ENCODE results near the gene EPS8. TPM values are rescaled to one million over a fixed set of nuclear protein-coding genes. Genes with fewer than 3 reads are reported as not detected.
"Not testable (repeated sequence)": the region's sequence is repeated elsewhere in the genome, so short reads cannot be mapped to it uniquely, and the experiment has no call there.

The EPS8 gene
- polyA plus RNA-seq, 1 donor from 2014 or later: 1.6 TPM

- Mint-ChIP-seq H3K27ac (no peak overlapping the region), H3K9me3 (no peaks in the 10 kb centered on the region), H3K36me3 (no peaks in the 10 kb centered on the region), H3K4me1 (no peaks in the 10 kb centered on the region), H3K4me3 (no peak overlapping the region), H3K27me3 (peaks cover 18% of the 10 kb centered on the region)
These were observed 6.5 kb downstream of the EPS8 start for GRCh38 chr12:15782667-15783066.

- no peaks in the 10 kb centered on the region for H3K4me1 Mint-ChIP-seq
- H3K36me3 Mint-ChIP-seq: peaks cover 2% of the 10 kb centered on the region
- H3K9me3 Mint-ChIP-seq: no peaks in the 10 kb centered on the region
- no peak overlapping the region for H3K27ac Mint-ChIP-seq
- no peak overlapping the region for H3K4me3 Mint-ChIP-seq
- peaks cover 14% of the 10 kb centered on the region for H3K27me3 Mint-ChIP-seq
These were observed 9.3 kb downstream of the EPS8 start for GRCh38 chr12:15779925-15780324.

GRCh38 chr12:15778126-15778525, 11.1 kb downstream of the EPS8 start:
- H3K4me1 Mint-ChIP-seq: no peaks in the 10 kb centered on the region
- H3K9me3 Mint-ChIP-seq: no peaks in the 10 kb centered on the region
- H3K27me3 Mint-ChIP-seq: peaks cover 6% of the 10 kb centered on the region
- H3K27ac Mint-ChIP-seq: no peak overlapping the region
- H3K4me3 Mint-ChIP-seq: no peak overlapping the region
- H3K36me3 Mint-ChIP-seq: peaks cover 2% of the 10 kb centered on the region

- H3K36me3 Mint-ChIP-seq: peaks cover 2% of the 10 kb centered on the region
- H3K27me3 Mint-ChIP-seq: peaks cover 6% of the 10 kb centered on the region
- H3K27ac Mint-ChIP-seq: no peak overlapping the region
- no peaks in the 10 kb centered on the region for H3K4me1 Mint-ChIP-seq
- H3K4me3 Mint-ChIP-seq: no peak overlapping the region
- H3K9me3 Mint-ChIP-seq: no peaks in the 10 kb centered on the region
These were observed 11.7 kb downstream of the EPS8 start for GRCh38 chr12:15777355-15778012.

GRCh38 chr12:15776532-15776931, 12.7 kb downstream of the EPS8 start:
- no peaks in the 10 kb centered on the region for H3K9me3 Mint-ChIP-seq
- H3K4me3 Mint-ChIP-seq: no peak overlapping the region
- H3K27ac Mint-ChIP-seq: no peak overlapping the region
- H3K36me3 Mint-ChIP-seq: peaks cover 2% of the 10 kb centered on the region
- H3K4me1 Mint-ChIP-seq: no peaks in the 10 kb centered on the region
- H3K27me3 Mint-ChIP-seq: peaks cover 4% of the 10 kb centered on the region

GRCh38 chr12:15774819-15775218, 14.4 kb downstream of the EPS8 start:
- no peak overlapping the region for H3K27ac Mint-ChIP-seq
- H3K36me3 Mint-ChIP-seq: peaks cover 2% of the 10 kb centered on the region
- peaks cover 2% of the 10 kb centered on the region for H3K27me3 Mint-ChIP-seq
- H3K4me3 Mint-ChIP-seq: no peak overlapping the region
- H3K9me3 Mint-ChIP-seq: no peaks in the 10 kb centered on the region
- no peaks in the 10 kb centered on the region for H3K4me1 Mint-ChIP-seq

- peaks cover 2% of the 10 kb centered on the region for H3K36me3 Mint-ChIP-seq
- H3K27me3 Mint-ChIP-seq: peaks cover 2% of the 10 kb centered on the region
- H3K4me3 Mint-ChIP-seq: no peak overlapping the region
- no peak overlapping the region for H3K27ac Mint-ChIP-seq
- H3K4me1 Mint-ChIP-seq: no peaks in the 10 kb centered on the region
- H3K9me3 Mint-ChIP-seq: no peaks in the 10 kb centered on the region
These were observed 16.7 kb downstream of the EPS8 start for GRCh38 chr12:15772405-15773018.

- no peak overlapping the region for H3K27ac Mint-ChIP-seq
- no peaks in the 10 kb centered on the region for H3K4me1 Mint-ChIP-seq
- H3K9me3 Mint-ChIP-seq: no peaks in the 10 kb centered on the region
- no peaks in the 10 kb centered on the region for H3K36me3 Mint-ChIP-seq
- no peaks in the 10 kb centered on the region for H3K27me3 Mint-ChIP-seq
- H3K4me3 Mint-ChIP-seq: no peak overlapping the region
These were observed 18.6 kb downstream of the EPS8 start for GRCh38 chr12:15770581-15770980.

- Mint-ChIP-seq H3K4me1 (no peaks in the 10 kb centered on the region), H3K9me3 (no peaks in the 10 kb centered on the region), H3K27me3 (no peaks in the 10 kb centered on the region), H3K4me3 (no peak overlapping the region), H3K36me3 (no peaks in the 10 kb centered on the region), H3K27ac (no peak overlapping the region)
These were observed 19.2 kb downstream of the EPS8 start for GRCh38 chr12:15770021-15770420.

GRCh38 chr12:15769586-15769985, 19.6 kb downstream of the EPS8 start:
- Mint-ChIP-seq H3K4me3 (no peak overlapping the region), H3K36me3 (no peaks in the 10 kb centered on the region)

GRCh38 chr12:15767301-15767700, 21.9 kb downstream of the EPS8 start:
- Mint-ChIP-seq H3K36me3 (no peaks in the 10 kb centered on the region), H3K9me3 (no peaks in the 10 kb centered on the region), H3K27me3 (no peaks in the 10 kb centered on the region), H3K27ac (no peak overlapping the region), H3K4me3 (no peak overlapping the region), H3K4me1 (no peaks in the 10 kb centered on the region)

More at GRCh38 chr12:15769586-15769985, 19.6 kb downstream of the EPS8 start:
- Mint-ChIP-seq H3K27ac (no peak overlapping the region), H3K9me3 (no peaks in the 10 kb centered on the region), H3K4me1 (no peaks in the 10 kb centered on the region), H3K27me3 (no peaks in the 10 kb centered on the region)

- Mint-ChIP-seq H3K27me3 (peaks cover 3% of the 10 kb centered on the region), H3K4me1 (no peaks in the 10 kb centered on the region), H3K27ac (peak overlapping the region in 1 of 3 donors; percentile 11), H3K36me3 (no peaks in the 10 kb centered on the region), H3K9me3 (peaks cover 0 to 3% (median 2%) of the 10 kb centered on the region in 3 donors), H3K4me3 (no peak overlapping the region)
These were observed 25.9 kb downstream of the EPS8 start for GRCh38 chr12:15763328-15763727.

- not testable (repeated sequence) for H3K27me3 Mint-ChIP-seq, H3K4me3 Mint-ChIP-seq, H3K4me1 Mint-ChIP-seq, H3K9me3 Mint-ChIP-seq, H3K27ac Mint-ChIP-seq, H3K36me3 Mint-ChIP-seq
These were observed 27.0 kb downstream of the EPS8 start for GRCh38 chr12:15762162-15762561.

GRCh38 chr12:15757553-15758255, 31.5 kb downstream of the EPS8 start:
- H3K27ac Mint-ChIP-seq: no peak overlapping the region
- no peaks in the 10 kb centered on the region for H3K4me1 Mint-ChIP-seq
- H3K27me3 Mint-ChIP-seq: peaks cover 6% of the 10 kb centered on the region
- H3K36me3 Mint-ChIP-seq: no peaks in the 10 kb centered on the region
- peaks cover 0 to 3% (median 2%) of the 10 kb centered on the region in 3 donors for H3K9me3 Mint-ChIP-seq
- no peak overlapping the region for H3K4me3 Mint-ChIP-seq

GRCh38 chr12:15756822-15757221, 32.4 kb downstream of the EPS8 start:
- Mint-ChIP-seq H3K27ac (no peak overlapping the region), H3K27me3 (peaks cover 7% of the 10 kb centered on the region), H3K36me3 (no peaks in the 10 kb centered on the region), H3K9me3 (peaks cover 0 to 3% (median 2%) of the 10 kb centered on the region in 3 donors), H3K4me1 (no peaks in the 10 kb centered on the region), H3K4me3 (no peak overlapping the region)

- H3K27me3 Mint-ChIP-seq: peaks cover 10% of the 10 kb centered on the region
- H3K9me3 Mint-ChIP-seq: no peaks in the 10 kb centered on the region
- H3K4me1 Mint-ChIP-seq: no peaks in the 10 kb centered on the region
- no peak overlapping the region for H3K27ac Mint-ChIP-seq
- H3K4me3 Mint-ChIP-seq: no peak overlapping the region
- no peaks in the 10 kb centered on the region for H3K36me3 Mint-ChIP-seq
These were observed 35.0 kb downstream of the EPS8 start for GRCh38 chr12:15754233-15754632.

Data from IgD-negative memory B cell (primary cell).